ENCODE results near the gene IER5L.

The IER5L gene

DNA sequence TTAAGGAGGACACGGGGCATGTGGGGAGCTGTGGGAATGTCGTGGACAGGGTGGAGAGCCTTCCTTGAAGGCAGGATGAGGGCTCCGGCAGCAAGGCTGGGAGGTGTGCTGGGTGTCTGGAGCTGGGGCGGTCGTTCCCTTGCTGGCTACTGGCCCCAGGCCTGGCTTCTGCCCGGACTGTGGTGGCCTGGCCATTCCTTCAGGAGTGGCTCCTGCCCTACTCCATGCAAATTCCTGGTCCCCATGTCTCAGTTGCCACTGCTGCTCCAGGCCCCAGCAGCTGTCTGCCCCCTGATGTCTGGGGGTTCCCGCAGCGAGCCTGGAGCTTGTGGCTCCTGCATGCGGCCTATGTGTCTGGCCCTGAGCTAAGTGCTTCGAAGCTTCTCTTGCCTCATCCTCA, 21.9 kb downstream of the IER5L start (continued):
- TF ChIP-seq ZNF585B (tag by site-specific recombination; IDR thresholded peaks at IDR 0.05) (no peak), FEZF1 (tag by site-specific recombination; IDR thresholded peaks at IDR 0.05) (no peak)
- TF ChIP-seq, protein P1, sequence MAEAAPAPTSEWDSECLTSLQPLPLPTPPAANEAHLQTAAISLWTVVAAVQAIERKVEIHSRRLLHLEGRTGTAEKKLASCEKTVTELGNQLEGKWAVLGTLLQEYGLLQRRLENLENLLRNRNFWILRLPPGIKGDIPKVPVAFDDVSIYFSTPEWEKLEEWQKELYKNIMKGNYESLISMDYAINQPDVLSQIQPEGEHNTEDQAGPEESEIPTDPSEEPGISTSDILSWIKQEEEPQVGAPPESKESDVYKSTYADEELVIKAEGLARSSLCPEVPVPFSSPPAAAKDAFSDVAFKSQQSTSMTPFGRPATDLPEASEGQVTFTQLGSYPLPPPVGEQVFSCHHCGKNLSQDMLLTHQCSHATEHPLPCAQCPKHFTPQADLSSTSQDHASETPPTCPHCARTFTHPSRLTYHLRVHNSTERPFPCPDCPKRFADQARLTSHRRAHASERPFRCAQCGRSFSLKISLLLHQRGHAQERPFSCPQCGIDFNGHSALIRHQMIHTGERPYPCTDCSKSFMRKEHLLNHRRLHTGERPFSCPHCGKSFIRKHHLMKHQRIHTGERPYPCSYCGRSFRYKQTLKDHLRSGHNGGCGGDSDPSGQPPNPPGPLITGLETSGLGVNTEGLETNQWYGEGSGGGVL (tag by site-specific recombination; IDR thresholded peaks at IDR 0.05) = no peak

DNA sequence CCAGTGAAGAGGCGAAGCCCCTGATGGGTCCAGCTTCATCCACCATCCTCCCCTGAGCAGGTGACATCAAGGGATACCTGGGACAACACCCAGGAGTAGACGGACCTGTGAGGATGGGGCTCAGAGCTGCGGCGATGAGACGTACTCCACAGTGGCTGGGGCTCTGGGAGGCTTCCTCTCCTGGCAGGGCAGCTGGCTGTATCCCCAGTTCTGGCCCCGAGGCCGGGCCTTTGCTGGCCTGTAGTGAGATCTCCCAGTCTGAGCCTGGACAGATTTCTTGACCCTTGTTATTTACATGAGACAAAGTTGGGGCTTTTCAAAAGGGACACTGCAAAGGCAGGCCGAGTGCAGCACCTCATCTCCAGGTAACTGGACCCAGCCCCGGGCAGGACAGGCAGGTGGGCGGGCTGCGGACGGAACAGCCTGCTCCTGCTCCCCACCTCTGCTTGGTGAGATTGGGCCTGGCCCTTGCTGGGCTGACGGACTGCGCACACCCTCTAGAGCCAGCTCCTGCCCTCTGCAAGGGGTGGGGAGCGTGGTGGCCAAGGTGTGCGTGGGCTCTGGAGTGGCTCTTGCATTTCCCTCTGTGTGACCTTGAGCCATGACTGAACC, 23.1 kb downstream of the IER5L start:
- H3K9me3 ChIP-seq (ENCODE audit: control insufficient read depth, insufficient read depth, low read depth, low read length) = no peaks in the 10 kb centered on the region
- no peak overlapping the region for H3K27ac ChIP-seq (ENCODE audit: extremely low read depth, low read depth, low read length)
- H3K4me1 ChIP-seq (ENCODE audit: control insufficient read depth, insufficient read depth, low read length) = no peaks in the 10 kb centered on the region
- TF ChIP-seq BCL11B (tag by site-specific recombination; IDR thresholded peaks at IDR 0.05; ENCODE audit: low read depth) (no peak), ZNF184 (tag by site-specific recombination; IDR thresholded peaks at IDR 0.05) (no peak), ZNF140 (tag by site-specific recombination; IDR thresholded peaks at IDR 0.05) (no peak), ZNF169 (tag by site-specific recombination; IDR thresholded peaks at IDR 0.05) (no peak), ZNF138 (tag by site-specific recombination; IDR thresholded peaks at IDR 0.05; ENCODE audit: borderline replicate concordance) (no peak), ZNF48 (tag by site-specific recombination; IDR thresholded peaks at IDR 0.05) (no peak), ZNF248 (tag by site-specific recombination; IDR thresholded peaks at IDR 0.05) (no peak), ZNF214 (tag by site-specific recombination; IDR thresholded peaks at IDR 0.05; ENCODE audit: borderline replicate concordance) (no peak), ZNF175 (tag by site-specific recombination; IDR thresholded peaks at IDR 0.05) (no peak), ZNF302 (tag by site-specific recombination; IDR thresholded peaks at IDR 0.05; ENCODE audit: low read depth) (no peak), ZNF837 (tag by site-specific recombination; IDR thresholded peaks at IDR 0.05) (no peak), ZNF26 (tag by site-specific recombination; IDR thresholded peaks at IDR 0.05) (no peak), ZNF623 (tag by site-specific recombination; IDR thresholded peaks at IDR 0.05) (no peak), CTCF (tag by site-specific recombination; IDR thresholded peaks at IDR 0.05) (no peak), ZNF521 (tag by site-specific recombination; IDR thresholded peaks at IDR 0.05) (no peak), ZXDB (tag by site-specific recombination; IDR thresholded peaks at IDR 0.05) (no peak), PRDM1 (tag by site-specific recombination; IDR thresholded peaks at IDR 0.05) (no peak)
- TF ChIP-seq, protein P2, sequence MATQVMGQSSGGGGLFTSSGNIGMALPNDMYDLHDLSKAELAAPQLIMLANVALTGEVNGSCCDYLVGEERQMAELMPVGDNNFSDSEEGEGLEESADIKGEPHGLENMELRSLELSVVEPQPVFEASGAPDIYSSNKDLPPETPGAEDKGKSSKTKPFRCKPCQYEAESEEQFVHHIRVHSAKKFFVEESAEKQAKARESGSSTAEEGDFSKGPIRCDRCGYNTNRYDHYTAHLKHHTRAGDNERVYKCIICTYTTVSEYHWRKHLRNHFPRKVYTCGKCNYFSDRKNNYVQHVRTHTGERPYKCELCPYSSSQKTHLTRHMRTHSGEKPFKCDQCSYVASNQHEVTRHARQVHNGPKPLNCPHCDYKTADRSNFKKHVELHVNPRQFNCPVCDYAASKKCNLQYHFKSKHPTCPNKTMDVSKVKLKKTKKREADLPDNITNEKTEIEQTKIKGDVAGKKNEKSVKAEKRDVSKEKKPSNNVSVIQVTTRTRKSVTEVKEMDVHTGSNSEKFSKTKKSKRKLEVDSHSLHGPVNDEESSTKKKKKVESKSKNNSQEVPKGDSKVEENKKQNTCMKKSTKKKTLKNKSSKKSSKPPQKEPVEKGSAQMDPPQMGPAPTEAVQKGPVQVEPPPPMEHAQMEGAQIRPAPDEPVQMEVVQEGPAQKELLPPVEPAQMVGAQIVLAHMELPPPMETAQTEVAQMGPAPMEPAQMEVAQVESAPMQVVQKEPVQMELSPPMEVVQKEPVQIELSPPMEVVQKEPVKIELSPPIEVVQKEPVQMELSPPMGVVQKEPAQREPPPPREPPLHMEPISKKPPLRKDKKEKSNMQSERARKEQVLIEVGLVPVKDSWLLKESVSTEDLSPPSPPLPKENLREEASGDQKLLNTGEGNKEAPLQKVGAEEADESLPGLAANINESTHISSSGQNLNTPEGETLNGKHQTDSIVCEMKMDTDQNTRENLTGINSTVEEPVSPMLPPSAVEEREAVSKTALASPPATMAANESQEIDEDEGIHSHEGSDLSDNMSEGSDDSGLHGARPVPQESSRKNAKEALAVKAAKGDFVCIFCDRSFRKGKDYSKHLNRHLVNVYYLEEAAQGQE (tag by site-specific recombination; IDR thresholded peaks at IDR 0.05) = no peak
- no peak overlapping the region for H3K4me3 ChIP-seq (ENCODE audit: low read depth, low read length)
- ChIA-PET CTCF (interaction anchor here (7.3 kb wide), 1 partner anchor 12 kb away, joined by 61 read pairs; no protein-coding TSS in a partner anchor), POLR2A (interaction anchor here (0.6 to 1.0 kb wide), 2 partner anchors 13 to 23 kb away, joined by 3 read pairs; partner anchors contain the start of gene IER5L)
- peaks cover 0 to 7% of the 10 kb centered on the region in 2 experiments; a peak in 1 of 3 replicates for H3K36me3 ChIP-seq (ENCODE audit: control insufficient read depth in 2 of 2, insufficient read depth in 1 of 2, low read length in 2 of 2)
